HepG2 (cell line): Measurements from ENCODE around the gene TNFAIP2. TPM values are rescaled to one million over a fixed set of nuclear protein-coding genes. Genes with fewer than 3 reads are reported as not detected.

Experiments used
- ATAC-seq: fragments of 200-7000 bp; cut with Tn5 transposase; 3 replicates; pipeline ENCODE4 v1.9.1; 2020; ENCODE audit warnings: mild to moderate bottlenecking, moderate library complexity
- BruUV-seq: library from RNA; stranded (reverse); fragments of 400-500 nt; replicated peaks from 2 replicates; lab custom pipeline; 2021; lab: Mats Ljungman, UMichigan
- CTCF ChIA-PET: fragments of 300-600 bp; formaldehyde crosslinking; extraction: SDS; loops from one replicate; lab custom pipeline; 2021; ENCODE audit warnings: low total read pairs, inconsistent platforms, low intra/inter-chr PET ratio; lab: Yijun Ruan, JAX
- POLR2A ChIA-PET: fragments of 350-600 bp; sonication (Branson Sonifier 250); formaldehyde crosslinking; loops from one replicate; lab custom pipeline; 2020; ENCODE audit warnings: antibody characterized with exemption, inconsistent platforms; lab: Yijun Ruan, JAX
- DNase-seq: peaks from one replicate; pipeline ENCODE4 v3.0.0-alpha.2; 2015; ENCODE audit warnings: low spot score
- FAIRE-seq: peaks from 3 replicates; lab custom pipeline; 2011; peaks lifted over from hg19 to GRCh38; lab: Jason Lieb, UNC
- H2AFZ ChIP-seq: one replicate; pipeline ENCODE4 v1.6.1; 2011; ENCODE audit warnings: low read length, inconsistent platforms
- H3K27ac ChIP-seq: fragments of 300-600 bp; 3 replicates; pipeline ENCODE4 v1.8.0; 2011; ENCODE audit warnings: mixed run types, mild to moderate bottlenecking, mixed read lengths, low read length, inconsistent platforms; ENCODE audit not compliant: insufficient read depth; ENCODE audit errors: extremely low read length
- H3K27me3 ChIP-seq, 2 experiments: fragments of 200-600 bp in 1 of 2; 2 replicates in 1 of 2; 3 replicates in 1 of 2; pipeline versions ENCODE4 v1.6.0 to v1.8.0; 2011; ENCODE audit warnings: low read length in 2 of 2, mild to moderate bottlenecking in 2 of 2, moderate library complexity in 2 of 2, inconsistent platforms in 1 of 2; ENCODE audit not compliant: insufficient read depth in 2 of 2, control insufficient read depth in 1 of 2
- H3K36me3 ChIP-seq, 2 experiments: fragments of 200-600 bp in 1 of 2; replicated peaks in 1 of 2; 2 replicates in 1 of 2; 3 replicates in 1 of 2; pipeline versions ENCODE4 v1.5.1 to v1.8.0; 2011; ENCODE audit warnings: low read length in 2 of 2, inconsistent platforms in 1 of 2; ENCODE audit not compliant: insufficient read depth in 2 of 2, control insufficient read depth in 1 of 2
- H3K4me1 ChIP-seq: 2 replicates; pipeline ENCODE4 v1.5.1; 2012; ENCODE audit warnings: low read length, inconsistent platforms; ENCODE audit not compliant: insufficient read depth
- H3K4me2 ChIP-seq: 2 replicates; pipeline ENCODE4 v1.6.0; 2011; ENCODE audit warnings: low read depth, low read length, inconsistent platforms
- H3K4me3 ChIP-seq, 3 experiments: fragments of 200-600 bp in 1 of 3; sonication (generic), shearing (Covaris generic) in 1 of 3; replicated peaks in 1 of 3; 2 replicates each; pipeline ENCODE4 v1.5.1; 2011 to 2016; ENCODE audit warnings: low read length in 3 of 3, inconsistent platforms in 2 of 3, low read depth in 2 of 3, mild to moderate bottlenecking in 2 of 3, control low read depth in 1 of 3, mixed read lengths in 1 of 3; ENCODE audit not compliant: insufficient read depth in 1 of 3
- H3K79me2 ChIP-seq: one replicate; pipeline ENCODE4 v1.6.1; 2011; ENCODE audit warnings: low read length, inconsistent platforms; ENCODE audit not compliant: insufficient read depth
- H3K9ac ChIP-seq: 2 replicates; pipeline ENCODE4 v1.6.0; 2011; ENCODE audit warnings: mild to moderate bottlenecking, low read depth, low read length, inconsistent platforms; ENCODE audit not compliant: insufficient read depth
- H3K9me3 ChIP-seq: 2 replicates; pipeline ENCODE4 v1.5.1; 2012; ENCODE audit warnings: mild to moderate bottlenecking, low read length
- H4K20me1 ChIP-seq: 2 replicates; pipeline ENCODE4 v1.6.0; 2011; ENCODE audit warnings: inconsistent platforms, mild to moderate bottlenecking, low read length, moderate library complexity; ENCODE audit not compliant: insufficient read depth
- ARNTL ChIP-seq: sonication (generic); formaldehyde crosslinking; IDR thresholded peaks from 2 replicates; pipeline ENCODE4 v1.4.0; 2020; ENCODE audit warnings: mild to moderate bottlenecking, missing genetic modification reagents
- CSRNP1 ChIP-seq: sonication (generic); formaldehyde crosslinking; IDR thresholded peaks from 2 replicates; pipeline ENCODE4 v1.8.1; 2023; ENCODE audit warnings: mild to moderate bottlenecking, missing genetic modification reagents
- DMAP1 ChIP-seq: IDR thresholded peaks from 2 replicates; pipeline ENCODE4 v1.6.1; 2016
- HNF4A ChIP-seq: sonication (generic); formaldehyde crosslinking; IDR thresholded peaks from 2 replicates; pipeline ENCODE4 v1.4.0; 2020; ENCODE audit warnings: missing genetic modification reagents
- HOXA7 ChIP-seq: sonication (generic); formaldehyde crosslinking; IDR thresholded peaks from 2 replicates; pipeline ENCODE4 v1.8.1; 2022; ENCODE audit warnings: mild to moderate bottlenecking, missing genetic modification reagents, moderate library complexity
- MIER2 ChIP-seq: IDR thresholded peaks from 2 replicates; pipeline ENCODE4 v1.6.1; 2016; ENCODE audit warnings: missing biosample characterization, missing genetic modification reagents
- NFATC3 ChIP-seq: sonication (generic); formaldehyde crosslinking; IDR thresholded peaks from 2 replicates; pipeline ENCODE4 v1.5.1; 2020; ENCODE audit warnings: mild to moderate bottlenecking, missing genetic modification reagents
- SAFB2 ChIP-seq: sonication (generic); formaldehyde crosslinking; IDR thresholded peaks from 2 replicates; pipeline ENCODE4 v1.5.1; 2020; ENCODE audit warnings: missing genetic modification reagents, low read depth, mild to moderate bottlenecking, borderline replicate concordance
- ZNF713 ChIP-seq: sonication (generic); formaldehyde crosslinking; IDR thresholded peaks from 2 replicates; pipeline ENCODE4 v1.4.0; 2020; ENCODE audit warnings: mild to moderate bottlenecking, missing genetic modification reagents
- ZNF768 ChIP-seq: sonication (generic); formaldehyde crosslinking; IDR thresholded peaks from 2 replicates; pipeline ENCODE4 v1.4.0; 2020; ENCODE audit warnings: missing genetic modification reagents
- WGBS: methylation state at CpG from one replicate; pipeline ENCODE4 v1.1.6; 2017; ENCODE audit warnings: low lambda C conversion rate; 5-methylcytosine and 5-hydroxymethylcytosine counted together
- in situ Hi-C: cut with HindIII; loops from 2 replicates; pipeline ENCODE4 v1.10.0; 2017; ENCODE audit warnings: low pct_unique_long_range_greater_than_20kb; ENCODE audit not compliant: extremely low pct_ligation_motif_present
- intact Hi-C: fragments of 100-400 bp; cut with micrococcal nuclease; formaldehyde crosslinking; loops from one replicate; pipeline ENCODE4 v1.10.0; 2022; ENCODE audit not compliant: unreplicated experiment
- polyA plus RNA-seq, 8 experiments: library from polyadenylated mRNA; depleted of rRNA in 3 of 8; stranded (reverse) in 7 of 8; unstranded in 1 of 8; fragments of >200 nt; fragmentation: Illumina TruSeq in 4 of 8; extraction: Trizol in 4 of 8; gene quantifications; 2 replicates each; pipeline versions ENCODE4 v1.2.1 to v1.2.3, GENCODE V29; 2011 to 2016; ENCODE audit warnings: low read depth in 4 of 8, missing spikeins in 1 of 8, mixed read lengths in 1 of 8; ENCODE audit not compliant: insufficient read depth in 1 of 8
- total RNA-seq, 5 experiments: library from RNA; depleted of rRNA; stranded (reverse); fragments of >200 nt; fragmentation: Illumina TruSeq; extraction: Trizol; gene quantifications; 2 replicates each; pipeline ENCODE4 v1.2.3, GENCODE V29; 2016; ENCODE audit warnings: low read depth in 1 of 5
- TF ChIP-seq, protein P1 (sequence below): IDR thresholded peaks from 2 replicates; pipeline ENCODE4 v1.6.1; 2016; ENCODE audit warnings: missing biosample characterization, missing genetic modification reagents, low read depth
- TF ChIP-seq, protein P2 (sequence below): sonication (generic); formaldehyde crosslinking; IDR thresholded peaks from 2 replicates; pipeline ENCODE4 v1.4.0; 2020; ENCODE audit warnings: missing genetic modification reagents, borderline replicate concordance

Gene TNFAIP2
- total and polyA plus RNA-seq, 2 of the 13 experiments (the other 11 are each of a cell fraction or from before 2014, with no cell fraction given), result 0.46 to 1.5 TPM

DNA sequence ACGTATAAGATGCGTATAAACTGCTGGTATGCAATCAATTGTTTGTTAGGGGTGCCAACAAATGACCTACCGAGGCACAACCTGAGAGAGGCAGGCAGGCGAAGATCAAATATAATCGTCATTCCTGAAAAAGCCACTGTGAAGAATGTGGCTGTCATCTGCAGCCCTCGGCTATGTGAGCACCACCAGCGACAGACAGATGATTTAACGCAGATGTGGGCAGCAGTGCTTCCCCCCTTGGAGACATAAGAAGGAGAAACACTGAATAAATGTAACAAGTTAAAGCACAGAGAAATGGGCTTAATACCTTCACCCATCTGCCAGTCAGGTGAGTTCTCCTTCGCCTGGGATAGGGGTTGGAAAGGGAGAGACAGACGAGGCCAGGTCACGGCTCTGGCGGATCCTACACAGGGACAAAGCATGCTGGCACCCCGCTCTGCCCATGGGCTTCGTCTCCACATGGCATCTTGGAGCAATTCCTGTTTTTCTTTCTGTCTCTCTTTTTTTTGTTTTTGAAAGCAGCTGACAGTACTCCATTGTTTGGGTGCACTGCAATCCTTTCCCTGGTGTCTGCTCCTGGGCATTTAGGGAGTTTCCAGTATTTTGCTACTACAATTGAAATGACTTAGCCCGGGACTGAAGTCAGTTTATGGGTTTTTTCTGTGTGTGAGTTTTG is 28.1 kb downstream of the TNFAIP2 start:
- peaks cover 14% of the 10 kb centered on the region for H3K4me1 ChIP-seq
- H3K9ac ChIP-seq, result no peak overlapping the region
- ChIA-PET CTCF (no interaction called here), POLR2A (no interaction called here)
- TF ChIP-seq ZNF768 (CRISPR knock-in tag), result no peak
- TF ChIP-seq NFATC3 (CRISPR knock-in tag), result no peak
- no peak for TF ChIP-seq MIER2
- TF ChIP-seq DMAP1, result no peak
- TF ChIP-seq SAFB2 (CRISPR knock-in tag), result no peak
- TF ChIP-seq HOXA7 (CRISPR knock-in tag), result no peak
- no peak for TF ChIP-seq ZNF713 (CRISPR knock-in tag)
- TF ChIP-seq, protein P1, sequence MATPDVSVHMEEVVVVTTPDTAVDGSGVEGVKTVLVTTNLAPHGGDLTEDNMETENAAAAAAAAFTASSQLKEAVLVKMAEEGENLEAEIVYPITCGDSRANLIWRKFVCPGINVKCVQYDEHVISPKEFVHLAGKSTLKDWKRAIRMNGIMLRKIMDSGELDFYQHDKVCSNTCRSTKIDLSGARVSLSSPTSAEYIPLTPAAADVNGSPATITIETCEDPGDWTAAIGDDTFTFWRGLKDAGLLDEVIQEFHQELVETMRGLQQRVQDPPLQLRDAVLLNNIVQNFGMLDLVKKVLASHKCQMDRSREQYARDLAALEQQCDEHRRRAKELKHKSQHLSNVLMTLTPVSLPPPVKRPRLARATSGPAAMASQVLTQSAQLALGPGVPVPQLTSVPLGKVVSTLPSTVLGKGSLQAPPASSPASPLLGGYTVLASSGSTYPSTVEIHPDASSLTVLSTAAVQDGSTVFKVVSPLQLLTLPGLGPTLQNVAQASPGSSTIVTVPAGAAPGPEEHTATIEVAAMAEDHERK (CRISPR knock-in tag), result no peak
- TF ChIP-seq, protein P2, sequence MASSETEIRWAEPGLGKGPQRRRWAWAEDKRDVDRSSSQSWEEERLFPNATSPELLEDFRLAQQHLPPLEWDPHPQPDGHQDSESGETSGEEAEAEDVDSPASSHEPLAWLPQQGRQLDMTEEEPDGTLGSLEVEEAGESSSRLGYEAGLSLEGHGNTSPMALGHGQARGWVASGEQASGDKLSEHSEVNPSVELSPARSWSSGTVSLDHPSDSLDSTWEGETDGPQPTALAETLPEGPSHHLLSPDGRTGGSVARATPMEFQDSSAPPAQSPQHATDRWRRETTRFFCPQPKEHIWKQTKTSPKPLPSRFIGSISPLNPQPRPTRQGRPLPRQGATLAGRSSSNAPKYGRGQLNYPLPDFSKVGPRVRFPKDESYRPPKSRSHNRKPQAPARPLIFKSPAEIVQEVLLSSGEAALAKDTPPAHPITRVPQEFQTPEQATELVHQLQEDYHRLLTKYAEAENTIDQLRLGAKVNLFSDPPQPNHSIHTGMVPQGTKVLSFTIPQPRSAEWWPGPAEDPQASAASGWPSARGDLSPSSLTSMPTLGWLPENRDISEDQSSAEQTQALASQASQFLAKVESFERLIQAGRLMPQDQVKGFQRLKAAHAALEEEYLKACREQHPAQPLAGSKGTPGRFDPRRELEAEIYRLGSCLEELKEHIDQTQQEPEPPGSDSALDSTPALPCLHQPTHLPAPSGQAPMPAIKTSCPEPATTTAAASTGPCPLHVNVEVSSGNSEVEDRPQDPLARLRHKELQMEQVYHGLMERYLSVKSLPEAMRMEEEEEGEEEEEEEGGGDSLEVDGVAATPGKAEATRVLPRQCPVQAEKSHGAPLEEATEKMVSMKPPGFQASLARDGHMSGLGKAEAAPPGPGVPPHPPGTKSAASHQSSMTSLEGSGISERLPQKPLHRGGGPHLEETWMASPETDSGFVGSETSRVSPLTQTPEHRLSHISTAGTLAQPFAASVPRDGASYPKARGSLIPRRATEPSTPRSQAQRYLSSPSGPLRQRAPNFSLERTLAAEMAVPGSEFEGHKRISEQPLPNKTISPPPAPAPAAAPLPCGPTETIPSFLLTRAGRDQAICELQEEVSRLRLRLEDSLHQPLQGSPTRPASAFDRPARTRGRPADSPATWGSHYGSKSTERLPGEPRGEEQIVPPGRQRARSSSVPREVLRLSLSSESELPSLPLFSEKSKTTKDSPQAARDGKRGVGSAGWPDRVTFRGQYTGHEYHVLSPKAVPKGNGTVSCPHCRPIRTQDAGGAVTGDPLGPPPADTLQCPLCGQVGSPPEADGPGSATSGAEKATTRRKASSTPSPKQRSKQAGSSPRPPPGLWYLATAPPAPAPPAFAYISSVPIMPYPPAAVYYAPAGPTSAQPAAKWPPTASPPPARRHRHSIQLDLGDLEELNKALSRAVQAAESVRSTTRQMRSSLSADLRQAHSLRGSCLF (CRISPR knock-in tag), result no peak
- TF ChIP-seq HNF4A (CRISPR knock-in tag), result no peak
- TF ChIP-seq CSRNP1 (CRISPR knock-in tag), result no peak
- TF ChIP-seq ARNTL, result no peak
- no peaks in the 10 kb centered on the region for H3K9me3 ChIP-seq
- intact Hi-C loops, result no loop called here
- H2AFZ ChIP-seq, result no peak overlapping the region
- BruUV-seq, result no TSS peak
- H3K27ac ChIP-seq, result no peak overlapping the region
- H3K79me2 ChIP-seq, result no peaks in the 10 kb centered on the region
- no peak overlapping the region for H3K4me3 ChIP-seq
- H4K20me1 ChIP-seq, result no peaks in the 10 kb centered on the region
- WGBS, result 42% methylated on average over 15 of the region's 15 CpGs
- DNase-seq (no peak), FAIRE-seq (no peak), ATAC-seq (no peak)
- in situ Hi-C loops, result no loop called here
- peaks cover 0 to 5% of the 10 kb centered on the region in 2 experiments; a peak in 1 of 5 replicates for H3K27me3 ChIP-seq
- H3K4me2 ChIP-seq, result no peak overlapping the region
- H3K36me3 ChIP-seq, result no peaks in the 10 kb centered on the region
